ENCODE measurements around the gene HBS1L.

HBS1L gene

GRCh38 chr6:135054569-135055498 lies at the start of gene HBS1L:
Gene HBS1L (minus strand): TSS chr6:135054822. CDS start chr6:135054691, 131 bp downstream.
- peak; percentile 95 for DNase-seq

- no peak for DNase-seq
Measured at GRCh38 chr6:135104199-135104598, 49.6 kb upstream of the HBS1L start.

- DNase-seq = no peak
Measured at GRCh38 chr6:135102191-135102590, 47.6 kb upstream of the HBS1L start.

- no peak for DNase-seq
Measured at GRCh38 chr6:135097172-135097571, 42.5 kb upstream of the HBS1L start.

- no peak for DNase-seq
Measured at GRCh38 chr6:135096403-135097130, 41.9 kb upstream of the HBS1L start.

- DNase-seq = no peak
Measured at GRCh38 chr6:135095716-135096115, 41.1 kb upstream of the HBS1L start.

GRCh38 chr6:135094403-135094821 lies 39.8 kb upstream of the HBS1L start:
- peak; percentile 18 for DNase-seq

- no peak for DNase-seq
Measured at GRCh38 chr6:135093578-135093977, 39.0 kb upstream of the HBS1L start.

GRCh38 chr6:135092724-135093123 lies 38.1 kb upstream of the HBS1L start:
- no peak for DNase-seq

- DNase-seq = no peak
Measured at GRCh38 chr6:135090819-135091218, 36.2 kb upstream of the HBS1L start.

- DNase-seq = no peak
Measured at GRCh38 chr6:135089901-135090300, 35.3 kb upstream of the HBS1L start.

GRCh38 chr6:135088818-135089809 lies 34.5 kb upstream of the HBS1L start:
- no peak for DNase-seq

- DNase-seq = no peak
Measured at GRCh38 chr6:135088281-135088680, 33.7 kb upstream of the HBS1L start.

- DNase-seq = peak; percentile 10
Measured at GRCh38 chr6:135087803-135088202, 33.2 kb upstream of the HBS1L start.

GRCh38 chr6:135087403-135087802 lies 32.8 kb upstream of the HBS1L start:
- no peak for DNase-seq

GRCh38 chr6:135086414-135086764 lies 31.8 kb upstream of the HBS1L start:
- no peak for DNase-seq

- DNase-seq = no peak
Measured at GRCh38 chr6:135085700-135086413, 31.2 kb upstream of the HBS1L start.

GRCh38 chr6:135084916-135085269 lies 30.3 kb upstream of the HBS1L start:
- no peak for DNase-seq

GRCh38 chr6:135084001-135084915 lies 29.6 kb upstream of the HBS1L start:
- no peak for DNase-seq

- DNase-seq = no peak
Measured at GRCh38 chr6:135081966-135082365, 27.3 kb upstream of the HBS1L start.

GRCh38 chr6:135075018-135075417 lies 20.4 kb upstream of the HBS1L start:
- DNase-seq = no peak
